IPS-NIHi11 (cell line): ENCODE data around the gene SIKE1.
"Not testable (repeated sequence)": the region's sequence is repeated elsewhere in the genome, so short reads cannot be mapped to it uniquely, and the experiment has no call there.

Experiments
- DNase-seq: peaks from one replicate; pipeline ENCODE4 v3.0.0; 2012; ENCODE audit warnings: mixed read lengths, low spot score

SIKE1 gene

GRCh38 chr1:114780344-114781226 is at the start of gene SIKE1:
TSS of gene SIKE1 (minus strand) at chr1:114780685. CDS start at chr1:114780607, 78 bp downstream.
- peak; percentile 92 for DNase-seq

- DNase-seq: not testable (repeated sequence)
Observed at GRCh38 chr1:114830075-114830474, 49.6 kb upstream of the SIKE1 start.

GRCh38 chr1:114828251-114828650 is 47.8 kb upstream of the SIKE1 start:
- DNase-seq: no peak

- DNase-seq: no peak
Observed at GRCh38 chr1:114821978-114822377, 41.5 kb upstream of the SIKE1 start.

GRCh38 chr1:114820392-114820791 is 39.9 kb upstream of the SIKE1 start:
- DNase-seq: no peak

- DNase-seq: no peak
Observed at GRCh38 chr1:114819869-114820268, 39.4 kb upstream of the SIKE1 start.

GRCh38 chr1:114804449-114804848 is 24.0 kb upstream of the SIKE1 start:
- DNase-seq: not testable (repeated sequence)

GRCh38 chr1:114803001-114803400 is 22.5 kb upstream of the SIKE1 start:
- no peak for DNase-seq

- DNase-seq: no peak
Observed at GRCh38 chr1:114794038-114794437, 13.6 kb upstream of the SIKE1 start.

GRCh38 chr1:114790581-114790980 is 10.1 kb upstream of the SIKE1 start:
- not testable (repeated sequence) for DNase-seq

GRCh38 chr1:114786440-114786839 is 6.0 kb upstream of the SIKE1 start:
- not testable (repeated sequence) for DNase-seq

- DNase-seq: no peak
Observed at GRCh38 chr1:114782476-114782875, 2.0 kb upstream of the SIKE1 start.

- no peak for DNase-seq
Observed at GRCh38 chr1:114779722-114780121, 763 bp downstream of the SIKE1 start.

- not testable (repeated sequence) for DNase-seq
Observed at GRCh38 chr1:114776726-114777125, 3.8 kb downstream of the SIKE1 start.

- DNase-seq: no peak
Observed at GRCh38 chr1:114771992-114772391, 8.5 kb downstream of the SIKE1 start.

GRCh38 chr1:114770989-114771388 is 9.5 kb downstream of the SIKE1 start:
- DNase-seq: no peak

- no peak for DNase-seq
Observed at GRCh38 chr1:114764689-114765088, 15.8 kb downstream of the SIKE1 start.

GRCh38 chr1:114758256-114758832 is 22.1 kb downstream of the SIKE1 start:
- peak; percentile 15 for DNase-seq

- peak; percentile 93 for DNase-seq
Observed at GRCh38 chr1:114757455-114758255, 22.8 kb downstream of the SIKE1 start, which contains the start of gene CSDE1. TSS of gene CSDE1 (minus strand) at chr1:114757984. CDS start at chr1:114739890, 18,094 bp downstream.

GRCh38 chr1:114756949-114757454 is 23.5 kb downstream of the SIKE1 start:
- DNase-seq: peak; percentile 41

- no peak for DNase-seq
Observed at GRCh38 chr1:114756009-114756892, 24.2 kb downstream of the SIKE1 start.
